K562 (cell line): ENCODE data around the gene IREB2. TPM values are rescaled to one million over a fixed set of nuclear protein-coding genes. Genes with fewer than 3 reads are reported as not detected.
A peak's percentile ranks its signal among the peaks of the same experiment; 100 is the strongest.

Experiments used
- ATAC-seq: fragments of 200-7000 bp; cut with Tn5 transposase; 3 replicates; pipeline ENCODE4 v1.9.1; 2020; ENCODE audit warnings: moderate library complexity
- BruUV-seq: library from RNA; stranded (reverse); fragments of 400-500 nt; replicated peaks from 2 replicates; lab custom pipeline; 2021; lab: Mats Ljungman, UMichigan
- CTCF ChIA-PET: fragments of 300-600 bp; formaldehyde crosslinking; extraction: SDS; loops from one replicate; lab custom pipeline; 2021; ENCODE audit warnings: low intra/inter-chr PET ratio; lab: Yijun Ruan, JAX
- POLR2A ChIA-PET: fragments of 300-600, 350-650 bp; sonication (Branson Sonifier 250); formaldehyde crosslinking; extraction: SDS; loops from one replicate; lab custom pipeline; 2021; ENCODE audit warnings: antibody characterized with exemption, inconsistent platforms; lab: Yijun Ruan, JAX
- DNase-seq, 4 experiments: peaks; one replicate each; pipeline versions ENCODE4 v3.0.0 to v3.0.0-alpha.2; 2011 to 2018; ENCODE audit warnings: low spot score in 3 of 4, mixed read lengths in 3 of 4; ENCODE audit errors: extremely low read depth in 1 of 4
- FAIRE-seq: peaks from 2 replicates; lab custom pipeline; 2011; peaks lifted over from hg19 to GRCh38; lab: Jason Lieb, UNC
- H2AFZ ChIP-seq: 2 replicates; pipeline ENCODE4 v1.6.0; 2011; ENCODE audit warnings: low read depth, low read length, control low read depth, inconsistent platforms
- H3K27ac ChIP-seq: fragments of 200-600 bp; 3 replicates; pipeline ENCODE4 v1.8.0; 2011; ENCODE audit warnings: low read depth, mild to moderate bottlenecking, control low read depth, inconsistent platforms, low read length, moderate library complexity, mixed read lengths; ENCODE audit errors: extremely low read depth
- H3K27me3 ChIP-seq, 2 experiments: fragments of 300-600 bp in 1 of 2; 2 replicates in 1 of 2; 3 replicates in 1 of 2; pipeline versions ENCODE4 v1.6.0 to v1.8.0; 2011; ENCODE audit warnings: inconsistent platforms in 2 of 2, low read length in 2 of 2, mild to moderate bottlenecking in 1 of 2, mixed read lengths in 1 of 2, moderate library complexity in 1 of 2; ENCODE audit not compliant: control insufficient read depth in 2 of 2, insufficient read depth in 2 of 2
- H3K36me3 ChIP-seq: fragments of 300-600 bp; 3 replicates; pipeline ENCODE4 v1.8.0; 2011; ENCODE audit warnings: mild to moderate bottlenecking, low read length, inconsistent platforms; ENCODE audit not compliant: control insufficient read depth, insufficient read depth
- H3K4me1 ChIP-seq, 2 experiments: fragments of 200-600 bp in 1 of 2; replicated peaks in 1 of 2; 2 replicates in 1 of 2; 3 replicates in 1 of 2; pipeline versions ENCODE4 v1.5.1 to v1.8.0; 2011; ENCODE audit warnings: inconsistent platforms in 2 of 2, low read length in 2 of 2, mild to moderate bottlenecking in 1 of 2, mixed read lengths in 1 of 2, moderate library complexity in 1 of 2; ENCODE audit not compliant: control insufficient read depth in 2 of 2, insufficient read depth in 2 of 2
- H3K4me2 ChIP-seq: 2 replicates; pipeline ENCODE4 v1.6.1; 2011; ENCODE audit warnings: low read length, control low read depth, inconsistent platforms, mixed read lengths; ENCODE audit not compliant: insufficient read depth
- H3K4me3 ChIP-seq: fragments of 200-600 bp; sonication (generic), shearing (Covaris generic); 2 replicates; pipeline ENCODE4 v1.5.1; 2016; ENCODE audit warnings: control low read depth, inconsistent platforms
- H3K79me2 ChIP-seq: fragments of 200-600 bp; 3 replicates; pipeline ENCODE4 v1.8.0; 2011; ENCODE audit warnings: low read length, inconsistent platforms; ENCODE audit not compliant: control insufficient read depth, insufficient read depth
- H3K9ac ChIP-seq, 2 experiments: 2 replicates each; pipeline versions ENCODE4 v1.6.0 to v1.6.1; 2011; ENCODE audit warnings: low read depth in 2 of 2, low read length in 2 of 2, control low read depth in 1 of 2, inconsistent platforms in 1 of 2, mild to moderate bottlenecking in 1 of 2, mixed read lengths in 1 of 2; ENCODE audit not compliant: insufficient read depth in 1 of 2
- H3K9me1 ChIP-seq: one replicate; pipeline ENCODE4 v1.6.0; 2011; ENCODE audit warnings: inconsistent platforms, mild to moderate bottlenecking, low read length, moderate library complexity; ENCODE audit not compliant: control insufficient read depth, insufficient read depth
- H3K9me3 ChIP-seq: replicated peaks from 2 replicates; pipeline ENCODE4 v1.5.1; 2011; ENCODE audit warnings: low read depth, low read length, inconsistent platforms; ENCODE audit not compliant: control insufficient read depth, insufficient read depth
- H4K20me1 ChIP-seq: replicated peaks from 2 replicates; pipeline ENCODE4 v1.6.1; 2011; ENCODE audit warnings: low read length, inconsistent platforms, mixed read lengths; ENCODE audit not compliant: control insufficient read depth, insufficient read depth
- CHD1 ChIP-seq: fragments of 200-600 bp; sonication (generic); IDR thresholded peaks from one replicate; pipeline ENCODE4 v1.6.1; 2012; ENCODE audit warnings: mild to moderate bottlenecking, moderate library complexity, low read length, inconsistent platforms
- FOXM1 ChIP-seq, 2 experiments: fragments of 450-650 bp in 1 of 2; sonication (generic) in 1 of 2; formaldehyde crosslinking in 1 of 2; IDR thresholded peaks; 2 replicates each; pipeline versions ENCODE4 v1.6.1 to v1.9.0; 2017 to 2022; ENCODE audit warnings: low read depth in 2 of 2, mild to moderate bottlenecking in 2 of 2, missing genetic modification reagents in 1 of 2, moderate library complexity in 1 of 2
- GABPB1 ChIP-seq: sonication (generic); formaldehyde crosslinking; IDR thresholded peaks from 2 replicates; pipeline ENCODE4 v1.8.0; 2022; ENCODE audit warnings: mild to moderate bottlenecking, missing genetic modification reagents
- HNRNPUL1 ChIP-seq: fragments of 200-400 bp; formaldehyde crosslinking; IDR thresholded peaks from 2 replicates; pipeline ENCODE4 v1.6.1; 2017; ENCODE audit warnings: low read length
- ID3 ChIP-seq, 2 experiments: fragments of 250-450 bp in 1 of 2; fragments of 450-650 bp in 1 of 2; sonication (Bioruptor Pico) in 1 of 2; IDR thresholded peaks; 2 replicates each; pipeline versions ENCODE4 v1.6.1 to v1.8.0; 2016 to 2021; ENCODE audit warnings: mild to moderate bottlenecking in 2 of 2, moderate library complexity in 2 of 2, missing compliant biosample characterization in 1 of 2, missing genetic modification characterization in 1 of 2
- MYC ChIP-seq, 2 experiments: fragments of 250-450 bp in 1 of 2; sonication (Bioruptor Pico) in 1 of 2; IDR thresholded peaks; 2 replicates each; pipeline versions ENCODE4 v1.5.1 to v1.6.1; 2012 to 2021; ENCODE audit warnings: low read depth in 2 of 2, borderline replicate concordance in 1 of 2, improper control_type of control experiment in 1 of 2, low read length in 1 of 2, mild to moderate bottlenecking in 1 of 2, moderate library complexity in 1 of 2
- NCOA6 ChIP-seq: fragments of 450-650 bp; IDR thresholded peaks from 2 replicates; pipeline ENCODE4 v1.6.1; 2017; ENCODE audit warnings: mild to moderate bottlenecking
- PHB2 ChIP-seq: fragments of 450-650 bp; IDR thresholded peaks from 2 replicates; pipeline ENCODE4 v1.6.1; 2017; ENCODE audit warnings: low read depth
- POLR2A ChIP-seq: fragments of 450-650 bp; conservative IDR thresholded peaks from 2 replicates; pipeline ENCODE4 v1.6.1; 2016
- SMARCA4 ChIP-seq: fragments of 450-650 bp; IDR thresholded peaks from 2 replicates; pipeline ENCODE4 v1.6.1; 2016
- TCF15 ChIP-seq: fragments of 250-450 bp; sonication (Bioruptor Pico); IDR thresholded peaks from 2 replicates; pipeline ENCODE4 v1.8.0; 2022; ENCODE audit warnings: moderate library complexity, mild to moderate bottlenecking, inconsistent platforms
- TCF7L2 ChIP-seq: fragments of 150-350 bp; IDR thresholded peaks from 2 replicates; pipeline ENCODE4 v1.6.1; 2016; ENCODE audit warnings: low read depth, mild to moderate bottlenecking, low read length, moderate library complexity
- ZBTB1 ChIP-seq: sonication (generic); formaldehyde crosslinking; IDR thresholded peaks from 2 replicates; pipeline ENCODE4 v1.8.1; 2023; ENCODE audit warnings: missing genetic modification reagents, low read depth, mild to moderate bottlenecking, borderline replicate concordance
- ZC3H4 ChIP-seq: sonication (generic); formaldehyde crosslinking; IDR thresholded peaks from 2 replicates; pipeline ENCODE4 v1.9.0; 2021; ENCODE audit warnings: missing genetic modification reagents, borderline replicate concordance
- ZNF174 ChIP-seq: fragments of 250-450 bp; sonication (Bioruptor Pico); IDR thresholded peaks from 2 replicates; pipeline ENCODE4 v1.4.0; 2020; ENCODE audit warnings: mild to moderate bottlenecking
- ZNF280A ChIP-seq: fragments of 450-650 bp; IDR thresholded peaks from 2 replicates; pipeline ENCODE4 v1.6.1; 2018; ENCODE audit warnings: mild to moderate bottlenecking, low read depth; ENCODE audit not compliant: partially characterized antibody
- ZNF696 ChIP-seq: fragments of 250-450 bp; sonication (Bioruptor Pico); conservative IDR thresholded peaks from 2 replicates; pipeline ENCODE4 v1.4.0; 2020; ENCODE audit warnings: mild to moderate bottlenecking, moderate library complexity
- WGBS: fragments of 100-300 bp; shearing (Covaris generic); methylation state at CpG from one replicate; pipeline ENCODE4 v1.1.6; 2016; ENCODE audit warnings: low coverage, mixed read lengths; ENCODE audit not compliant: insufficient coverage; ENCODE audit errors: missing lambda C conversion rate; 5-methylcytosine and 5-hydroxymethylcytosine counted together
- in situ Hi-C: fragments of 300-500 bp; cut with MboI; formaldehyde crosslinking; loops from 4 replicates; pipeline ENCODE4 v1.15.0; 2018; ENCODE audit warnings: inconsistent platforms, mixed read lengths
- intact Hi-C: fragments of 100-400 bp; cut with micrococcal nuclease; formaldehyde crosslinking; loops from 2 replicates; pipeline ENCODE4 v1.14.2; 2022
- polyA plus RNA-seq, 8 experiments: library from polyadenylated mRNA; depleted of rRNA in 4 of 8; stranded (reverse) in 5 of 8; unstranded in 3 of 8; fragments of >200 nt; fragmentation: Nextera tagmentation in 2 of 8; fragmentation: Illumina TruSeq in 1 of 8; extraction: Ambion mirVana in 2 of 8; extraction: Trizol in 1 of 8; gene quantifications; 2 replicates each; pipeline versions ENCODE4 v1.2.1 to v1.2.3, GENCODE V29; 2011 to 2014; ENCODE audit warnings: inconsistent platforms in 1 of 8, missing spikeins in 1 of 8
- total RNA-seq, 7 experiments: library from RNA; depleted of rRNA in 6 of 7; stranded (reverse); fragments of >200 nt in 6 of 7; fragmentation: Illumina TruSeq in 2 of 7; extraction: Trizol in 2 of 7; gene quantifications; 2 replicates each; pipeline versions ENCODE4 v1.2.1 to v1.2.3, GENCODE V29; 2011 to 2021; ENCODE audit warnings: low replicate concordance in 1 of 7

IREB2 gene
- total and polyA plus RNA-seq, 9 of the 15 experiments (the other 6 are each of a cell fraction or from before 2014, with no cell fraction given), result 16.8 to 61.7 (median 34.0) TPM

- TF ChIP-seq MYC (IDR thresholded peaks at IDR 0.05; ENCODE audit: low read depth, low read length) (peak; percentile 57), MYC (CRISPR knock-in tag; IDR thresholded peaks at IDR 0.05; ENCODE audit: borderline replicate concordance, low read depth) (no peak; the same call in 1 of the 2 replicates), SMARCA4 (no peak), POLR2A (peak; percentile 74)
These were observed 69.2 kb downstream of the IREB2 start, which contains the start of gene HYKK (continued) for GRCh38 chr15:78506971-78507830.

GRCh38 chr15:78507831-78508160 is 69.8 kb downstream of the IREB2 start:
- peak overlapping the region; percentile 60 for H3K4me3 ChIP-seq
- WGBS, result 2% methylated on average over 13 of the region's 13 CpGs
- peak; percentile 68 for ATAC-seq
- in situ Hi-C loops (no loop called here), intact Hi-C loops (loop anchor here (5.0 kb wide), 1 partner anchor 35 kb away; the partner anchor contains the start of gene PSMA4)
- H3K4me2 ChIP-seq, result peak overlapping the region; percentile 92
- no peaks in the 10 kb centered on the region for H3K79me2 ChIP-seq
- H3K4me1 ChIP-seq, result peaks cover 4 to 10% of the 10 kb centered on the region in 2 experiments; a peak in 4 of 5 replicates
- FAIRE-seq, result no peak
- H2AFZ ChIP-seq, result peak overlapping the region; percentile 98
- CTCF ChIA-PET, result no interaction called here
- POLR2A ChIA-PET, result interaction anchor here (0.9 to 1.6 kb wide), 4 partner anchors 9 to 164 kb away, joined by 3 to 5 read pairs (median 3); partner anchors contain the start of gene PSMA4
- no peaks in the 10 kb centered on the region for H3K27me3 ChIP-seq
- no peaks in the 10 kb centered on the region for H3K36me3 ChIP-seq
- BruUV-seq, result no TSS peak
- DNase-seq, result peak in 2 of 4 experiments; percentile 33 to 38
- no peaks in the 10 kb centered on the region for H3K9me1 ChIP-seq
- H4K20me1 ChIP-seq, result no peaks in the 10 kb centered on the region
- peak overlapping the region; percentile 58 to 92 for H3K9ac ChIP-seq
- H3K9me3 ChIP-seq, result no peaks in the 10 kb centered on the region
- no peak overlapping the region; the same call in 2 of the 3 replicates for H3K27ac ChIP-seq
- TF ChIP-seq GABPB1 (CRISPR knock-in tag) (peak; percentile 25; the same call in 1 of the 2 replicates), HNRNPUL1 (no peak), ZC3H4 (CRISPR knock-in tag) (no peak), ZNF280A (no peak), TCF15 (CRISPR knock-in tag) (no peak), ID3 (CRISPR knock-in tag; IDR thresholded peaks at IDR 0.05) (no peak), ID3 (tag; IDR thresholded peaks at IDR 0.05) (0 out of 2 replicates have a peak, but pooled peaks have one; percentile 25), PHB2 (no peak), ZNF174 (CRISPR knock-in tag) (no peak), NCOA6 (no peak), ZNF696 (CRISPR knock-in tag) (no peak), TCF7L2 (no peak), FOXM1 (IDR thresholded peaks at IDR 0.05; ENCODE audit: low read depth) (no peak), FOXM1 (CRISPR knock-in tag; IDR thresholded peaks at IDR 0.05; ENCODE audit: low read depth) (0 out of 2 replicates have a peak, but pooled peaks have one; percentile 35), ZBTB1 (CRISPR knock-in tag) (no peak), CHD1 (peak; percentile 84)
